A549 treated with dexamethasone at 1 μM for 4 hours (cell line): ENCODE data around the gene CCL23. TPM values are rescaled to one million over a fixed set of nuclear protein-coding genes. Genes with fewer than 3 reads are reported as not detected.

Source experiments
- total RNA-seq: library from RNA; stranded (reverse); fragments of 200-300 nt; extraction: Qiagen RNA extraction; gene quantifications from 5 replicates; pipeline ENCODE4 v1.2.3, GENCODE V29; 2022

Gene CCL23, protein sequence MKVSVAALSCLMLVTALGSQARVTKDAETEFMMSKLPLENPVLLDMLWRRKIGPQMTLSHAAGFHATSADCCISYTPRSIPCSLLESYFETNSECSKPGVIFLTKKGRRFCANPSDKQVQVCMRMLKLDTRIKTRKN
- total RNA-seq: not detected in 5 replicates

DNA sequence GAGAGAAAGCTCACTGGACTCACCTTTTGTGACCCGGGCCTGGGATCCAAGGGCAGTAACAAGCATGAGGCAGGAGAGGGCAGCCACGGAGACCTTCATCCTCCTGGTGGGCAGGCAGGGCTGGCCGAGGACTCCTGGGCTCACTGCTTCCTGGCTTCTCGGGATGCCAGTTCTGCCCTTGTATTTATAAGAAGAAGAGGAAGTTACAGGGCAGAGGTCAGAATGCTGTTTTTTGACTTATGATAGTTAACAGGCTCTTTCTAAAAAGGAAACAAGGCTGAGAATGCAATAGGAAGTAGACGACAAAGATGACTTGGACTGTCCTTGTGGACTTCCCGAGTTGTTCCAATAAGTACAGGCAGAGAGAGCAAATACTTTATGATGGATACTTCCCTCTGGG, at the start of gene CCL23:
TSS of gene CCL23 (minus strand) at position 174 of the 400 bp plus-strand sequence. CDS start at position 99, 75 bp downstream.

DNA sequence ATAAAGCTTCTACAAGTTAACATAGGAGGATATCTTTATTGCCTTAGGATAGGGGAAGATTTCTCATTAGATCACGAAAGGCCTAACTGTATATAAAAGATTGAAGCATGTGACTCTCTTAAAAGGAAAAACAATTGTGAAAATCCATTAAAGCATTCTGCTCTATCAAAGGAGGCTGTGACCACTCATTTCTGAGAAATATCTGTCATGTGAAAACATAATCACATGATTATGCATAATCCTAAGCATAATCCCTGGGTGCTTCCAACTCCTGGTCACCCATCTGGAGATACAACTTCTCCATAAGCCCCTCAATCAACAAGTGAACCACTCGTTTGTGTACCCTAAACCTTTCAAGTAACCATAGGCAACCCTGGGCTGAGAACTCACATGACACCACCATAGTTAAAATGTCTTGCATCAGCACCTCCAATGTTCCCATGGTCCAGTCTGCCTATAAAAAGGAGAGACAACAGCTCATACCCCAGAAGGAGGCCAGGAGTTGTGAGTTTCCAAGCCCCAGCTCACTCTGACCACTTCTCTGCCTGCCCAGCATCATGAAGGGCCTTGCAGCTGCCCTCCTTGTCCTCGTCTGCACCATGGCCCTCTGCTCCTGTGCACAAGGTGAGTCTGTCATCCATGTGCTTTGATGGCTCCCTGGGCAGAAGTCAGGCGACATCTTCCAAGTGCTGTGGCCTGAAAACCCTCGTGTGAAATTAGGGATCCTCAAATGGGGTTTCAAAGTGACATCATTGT, 46.2 kb upstream of the CCL23 start, which contains the start of gene CCL18:
TSS of gene CCL18 (plus strand) at position 487 of the 756 bp plus-strand sequence. CDS start at position 558, 71 bp downstream.

DNA sequence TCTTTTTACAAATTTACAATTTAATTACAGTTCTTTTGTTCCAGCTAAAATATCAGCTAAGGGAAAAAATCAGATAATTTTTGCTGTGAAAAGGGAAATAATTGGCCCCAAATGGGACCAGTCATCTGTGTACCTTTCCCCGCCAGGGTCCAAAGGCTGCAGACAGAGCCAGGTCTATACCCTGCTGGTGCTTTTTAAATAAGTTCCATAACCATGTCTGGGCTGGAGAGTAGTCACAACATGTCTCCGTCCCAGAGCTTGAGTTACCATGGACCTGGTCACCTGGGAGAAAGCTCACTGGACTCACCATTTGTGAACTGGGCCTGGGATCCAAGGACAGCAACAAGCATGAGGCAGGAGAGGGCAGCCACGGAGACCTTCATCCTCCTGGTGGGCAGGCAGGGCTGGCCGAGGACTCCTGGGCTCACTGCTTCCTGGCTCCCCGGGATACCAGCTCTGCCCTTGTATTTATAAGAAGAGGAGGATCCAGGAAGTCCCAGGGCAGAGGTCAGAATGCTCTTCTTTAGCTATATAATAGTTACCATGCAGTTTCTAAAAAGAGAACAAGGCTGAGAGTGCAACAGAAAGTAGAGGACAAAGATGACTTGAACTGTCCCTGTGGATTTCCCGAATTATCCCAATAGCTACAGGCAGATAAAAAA, 16.5 kb downstream of the CCL23 start, which contains the start of gene CCL15:
TSS of gene CCL15 (minus strand) at position 444 of the 662 bp plus-strand sequence. CDS start at position 383, 61 bp downstream.

DNA sequence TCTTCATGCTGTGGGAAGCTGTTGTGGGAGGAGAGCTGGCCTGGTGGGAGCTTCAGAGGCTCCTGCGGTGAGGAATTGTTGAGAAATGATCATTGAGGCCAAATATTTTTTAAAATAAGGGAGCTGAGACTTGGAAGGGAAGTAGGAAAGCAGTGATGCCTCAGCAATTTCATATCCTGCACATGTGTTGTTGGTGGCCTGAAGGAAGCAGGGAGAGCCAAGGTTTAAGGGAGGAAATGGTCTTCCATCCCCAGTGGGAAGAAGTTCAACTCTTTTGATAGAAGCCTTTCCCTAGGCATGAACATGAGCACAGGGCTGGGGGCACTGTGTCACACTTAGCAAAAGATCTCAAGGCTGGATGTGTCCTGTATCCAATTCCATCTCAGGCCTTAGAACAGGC, 31.1 kb downstream of the CCL23 start, which contains the start of gene CCL14:
TSS of gene CCL14 (minus strand) at position 87 of the 400 bp plus-strand sequence. CDS start at position 7, 80 bp downstream.

DNA sequence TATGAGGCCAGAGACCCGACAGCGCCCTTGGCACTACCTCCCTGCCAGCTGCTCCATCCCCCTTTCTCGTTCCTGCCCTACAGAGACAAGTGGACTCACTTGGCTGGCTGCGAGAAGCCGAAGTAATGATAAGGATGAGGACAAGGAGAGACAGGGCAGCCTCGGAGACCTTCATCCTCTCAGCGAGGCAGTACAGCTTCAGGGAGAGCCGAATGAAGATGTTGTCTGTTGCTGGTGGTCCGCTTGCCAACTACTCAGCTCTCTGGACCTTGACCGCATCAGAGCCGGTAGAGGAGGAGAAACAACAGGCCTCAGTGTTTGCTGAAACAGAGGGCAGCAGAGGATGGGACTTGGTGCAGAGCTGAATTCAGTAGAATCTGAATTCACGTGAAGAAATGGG, 36.5 kb downstream of the CCL23 start, which contains the start of gene CCL16:
TSS of gene CCL16 (minus strand) at position 252 of the 400 bp plus-strand sequence. CDS start at position 175, 77 bp downstream.

Other genes starting within 250 kb of the CCL23 start
- 4.9 to 8.8 TPM (median 7.5 TPM) in 5 replicates for gene MMP28, start 222.3 kb downstream of the CCL23 start, total RNA-seq
- 206 to 236 TPM (median 230 TPM) in 5 replicates for gene TAF15, start 208.5 kb downstream of the CCL23 start, total RNA-seq
- gene HEATR9, start 149.1 kb downstream of the CCL23 start, total RNA-seq: not detected in 5 replicates
- gene CCL5, start 137.6 kb downstream of the CCL23 start, total RNA-seq: 0.80 to 1.7 TPM (median 1.2 TPM) in 5 replicates
- 2.2 to 3.3 TPM (median 2.6 TPM) in 5 replicates for gene RDM1, start 87.2 kb downstream of the CCL23 start, total RNA-seq
- not detected in 5 replicates for gene LYZL6, start 74.3 kb downstream of the CCL23 start, total RNA-seq
- not detected in 5 replicates for gene CCL16, start 36.5 kb downstream of the CCL23 start, total RNA-seq
- gene CCL14, start 31.2 kb downstream of the CCL23 start, total RNA-seq: not detected in 5 replicates
- 0.13 TPM in 1 of 5 replicates, not detected in the others for gene CCL15, start 16.4 kb downstream of the CCL23 start, total RNA-seq
- 0.10 TPM in 1 of 5 replicates, not detected in the others for gene CCL18, start 46.3 kb upstream of the CCL23 start, total RNA-seq
- gene CCL3, start 72.2 kb upstream of the CCL23 start, total RNA-seq: not detected in 5 replicates
- 0.29 TPM in 1 of 5 replicates, not detected in the others for gene CCL4, start 85.9 kb upstream of the CCL23 start, total RNA-seq
- gene TBC1D3B, start 158.7 kb upstream of the CCL23 start, total RNA-seq: 1.1 to 4.4 TPM (median 2.6 TPM) in 5 replicates
- not detected in 5 replicates for gene CCL3L1, start 178.8 kb upstream of the CCL23 start, total RNA-seq
- gene CCL4L2, start 193.1 kb upstream of the CCL23 start, total RNA-seq: 0.18 TPM in 1 of 5 replicates, not detected in the others
- 0.06 to 0.27 TPM (median 0.23 TPM) in 4 of 5 replicates, not detected in the other for gene TBC1D3I, start 246.6 kb upstream of the CCL23 start, total RNA-seq